Measurements from ENCODE around the gene ISLR. TPM values are rescaled to one million over a fixed set of nuclear protein-coding genes. Genes with fewer than 3 reads are reported as not detected.

Gene ISLR
- total RNA-seq, 1 donor from 2014 or later: not detected

GRCh38 chr15:74215958-74216357, 42.4 kb downstream of the ISLR start:
- no peak for DNase-seq
- ChIA-PET CTCF (no interaction called here), POLR2A (interaction anchor here (0.7 kb wide), 1 partner anchor 16 kb away, joined by 5 read pairs; no protein-coding TSS in a partner anchor)
- Mint-ChIP-seq H3K4me3 (no peak overlapping the region), H3K4me1 (no peaks in the 10 kb centered on the region), H3K27ac (no peak overlapping the region), H3K27me3 (peaks cover 23% of the 10 kb centered on the region), H3K9me3 (no peaks in the 10 kb centered on the region), H3K36me3 (ENCODE audit: low read depth) (no peaks in the 10 kb centered on the region)
- TF ChIP-seq CTCF (IDR thresholded peaks at IDR 0.05): no peak
- intact Hi-C loops (cut with micrococcal nuclease): no loop called here
- ATAC-seq (ENCODE audit: low read depth): no peak

GRCh38 chr15:74216949-74217348, 43.4 kb downstream of the ISLR start:
- POLR2A ChIA-PET: no interaction called here
- no peak overlapping the region for H3K4me3 Mint-ChIP-seq
- intact Hi-C loops (cut with micrococcal nuclease): no loop called here
- H3K4me1 Mint-ChIP-seq: no peaks in the 10 kb centered on the region
- no peak for TF ChIP-seq CTCF (IDR thresholded peaks at IDR 0.05)
- no peaks in the 10 kb centered on the region for H3K9me3 Mint-ChIP-seq
- DNase-seq (no peak), ATAC-seq (ENCODE audit: low read depth) (no peak)
- no peaks in the 10 kb centered on the region for H3K36me3 Mint-ChIP-seq (ENCODE audit: low read depth)
- H3K27me3 Mint-ChIP-seq: peaks cover 26% of the 10 kb centered on the region
- H3K27ac Mint-ChIP-seq: no peak overlapping the region
- CTCF ChIA-PET: no interaction called here

GRCh38 chr15:74217907-74218885, 44.7 kb downstream of the ISLR start:
- ATAC-seq (ENCODE audit: low read depth): no peak

GRCh38 chr15:74220475-74221248, 47.2 kb downstream of the ISLR start:
- ChIA-PET CTCF (no interaction called here), POLR2A (no interaction called here)
- Mint-ChIP-seq H3K27me3 (peaks cover 42% of the 10 kb centered on the region), H3K4me1 (no peaks in the 10 kb centered on the region), H3K9me3 (no peaks in the 10 kb centered on the region), H3K36me3 (ENCODE audit: low read depth) (no peaks in the 10 kb centered on the region), H3K4me3 (no peak overlapping the region), H3K27ac (no peak overlapping the region)
- no peak for TF ChIP-seq CTCF (IDR thresholded peaks at IDR 0.05)
- ATAC-seq (ENCODE audit: low read depth) (no peak), DNase-seq (no peak)
- intact Hi-C loops (cut with micrococcal nuclease): no loop called here

More at GRCh38 chr15:74217907-74218885, 44.7 kb downstream of the ISLR start:
- Mint-ChIP-seq H3K9me3 (no peaks in the 10 kb centered on the region), H3K4me3 (no peak overlapping the region), H3K27ac (no peak overlapping the region), H3K4me1 (no peaks in the 10 kb centered on the region), H3K27me3 (peaks cover 31% of the 10 kb centered on the region), H3K36me3 (ENCODE audit: low read depth) (no peaks in the 10 kb centered on the region)
- no peak for TF ChIP-seq CTCF (IDR thresholded peaks at IDR 0.05)
- CTCF ChIA-PET: no interaction called here
- intact Hi-C loops (cut with micrococcal nuclease): no loop called here
- POLR2A ChIA-PET: no interaction called here
- no peak for DNase-seq
